ENCODE measurements around the gene CD14.

DNA sequence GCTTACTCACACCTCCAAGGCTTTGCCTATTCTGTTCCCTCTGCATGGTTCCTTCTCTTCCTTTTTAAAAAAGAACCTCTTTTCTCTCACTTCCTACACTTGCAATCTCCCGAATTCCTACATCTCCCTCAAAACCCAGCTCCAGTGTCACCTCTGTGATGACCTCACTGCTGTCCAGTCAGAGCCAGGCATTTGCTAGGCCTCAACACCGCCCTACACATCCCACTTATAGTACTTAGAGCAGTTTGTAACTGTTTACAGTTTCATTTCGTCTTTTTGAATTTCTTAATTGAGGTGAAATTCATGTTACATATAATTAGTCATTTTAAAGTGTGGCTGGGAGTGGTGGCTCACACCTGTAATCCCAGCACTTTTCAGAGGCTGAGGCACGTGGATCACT is 30.8 kb downstream of the CD14 start:
- TF ChIP-seq, protein P1, sequence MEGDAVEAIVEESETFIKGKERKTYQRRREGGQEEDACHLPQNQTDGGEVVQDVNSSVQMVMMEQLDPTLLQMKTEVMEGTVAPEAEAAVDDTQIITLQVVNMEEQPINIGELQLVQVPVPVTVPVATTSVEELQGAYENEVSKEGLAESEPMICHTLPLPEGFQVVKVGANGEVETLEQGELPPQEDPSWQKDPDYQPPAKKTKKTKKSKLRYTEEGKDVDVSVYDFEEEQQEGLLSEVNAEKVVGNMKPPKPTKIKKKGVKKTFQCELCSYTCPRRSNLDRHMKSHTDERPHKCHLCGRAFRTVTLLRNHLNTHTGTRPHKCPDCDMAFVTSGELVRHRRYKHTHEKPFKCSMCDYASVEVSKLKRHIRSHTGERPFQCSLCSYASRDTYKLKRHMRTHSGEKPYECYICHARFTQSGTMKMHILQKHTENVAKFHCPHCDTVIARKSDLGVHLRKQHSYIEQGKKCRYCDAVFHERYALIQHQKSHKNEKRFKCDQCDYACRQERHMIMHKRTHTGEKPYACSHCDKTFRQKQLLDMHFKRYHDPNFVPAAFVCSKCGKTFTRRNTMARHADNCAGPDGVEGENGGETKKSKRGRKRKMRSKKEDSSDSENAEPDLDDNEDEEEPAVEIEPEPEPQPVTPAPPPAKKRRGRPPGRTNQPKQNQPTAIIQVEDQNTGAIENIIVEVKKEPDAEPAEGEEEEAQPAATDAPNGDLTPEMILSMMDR (conservative IDR thresholded peaks at IDR 0.05 in 1 of 2, IDR thresholded peaks at IDR 0.05 in 1 of 2; ENCODE audit: extremely low read depth in 1 of 2, insufficient read depth in 1 of 2, low read depth in 1 of 2, low read length in 2 of 2) = no peak
- TF ChIP-seq EZH2 (IDR thresholded peaks at IDR 0.05; ENCODE audit: borderline replicate concordance, low read length) = no peak

Data from mammary epithelial cell (primary cell).